Psoas muscle (tissue), 8 donors: Measurements from ENCODE around the gene CLSTN3. TPM values are rescaled to one million over a fixed set of nuclear protein-coding genes. Genes with fewer than 3 reads are reported as not detected.

Experiments
- ATAC-seq, 4 donors: fragments of 200-7000 bp; cut with Tn5 transposase; one replicate each; pipeline ENCODE4 v1.9.1; 2020; ENCODE audit warnings: moderate library complexity in 3 of 4, mild to moderate bottlenecking in 2 of 4
- DNase-seq, 2 donors: peaks; one replicate each; pipeline ENCODE4 v3.0.0-alpha.2; 2020
- H3K27ac ChIP-seq: fragments of 200-600 bp; one replicate; pipeline ENCODE4 v1.8.0; 2022
- H3K27me3 ChIP-seq, 3 donors: fragments of 200-600 bp in 1 of 3; one replicate each; pipeline versions ENCODE4 v1.6.1 to v1.8.0; 2013 to 2022; ENCODE audit warnings: low read length in 2 of 3, mild to moderate bottlenecking in 2 of 3, moderate library complexity in 1 of 3; ENCODE audit not compliant: insufficient read depth in 3 of 3
- H3K36me3 ChIP-seq, 2 donors: fragments of 200-600 bp in 1 of 2; one replicate each; pipeline versions ENCODE4 v1.6.1 to v1.8.0; 2013 to 2022; ENCODE audit warnings: low read depth in 1 of 2, mild to moderate bottlenecking in 1 of 2, moderate library complexity in 1 of 2; ENCODE audit not compliant: insufficient read depth in 1 of 2
- H3K4me1 ChIP-seq: fragments of 200-600 bp; one replicate; pipeline ENCODE4 v1.8.0; 2022
- H3K4me3 ChIP-seq: fragments of 200-600 bp; one replicate; pipeline ENCODE4 v1.8.0; 2022; ENCODE audit warnings: mild to moderate bottlenecking
- H3K9me3 ChIP-seq: fragments of 200-600 bp; one replicate; pipeline ENCODE4 v1.8.0; 2022
- CTCF ChIP-seq: fragments of 200-600 bp; IDR thresholded peaks from one replicate; pipeline ENCODE4 v1.8.0; 2022; ENCODE audit warnings: antibody characterized with exemption
- WGBS, 3 donors: extraction: QIAGEN DNeasy Blood & Tissue Kit; methylation state at CpG; one replicate each; pipeline versions ENCODE4 v1.1.6 to v1.1.7; 2013; 5-methylcytosine and 5-hydroxymethylcytosine counted together
- intact Hi-C, 2 donors: fragments of 100-400 bp; cut with DNase I; formaldehyde crosslinking; loops; one replicate each; pipeline versions ENCODE4 v1.11.0 to v1.14.2; 2022
- polyA plus RNA-seq, 3 donors: library from polyadenylated mRNA; stranded (reverse); fragments of 200-250 nt; gene quantifications; one replicate each; pipeline ENCODE4 v1.2.3, GENCODE V29; 2013
- total RNA-seq, 4 donors: library from RNA; stranded (reverse); fragmentation: NEBNext Ultra II Directional in 2 of 4; extraction: Animal tissue kit (Norgen Biotek cat#: 25700) in 2 of 4; gene quantifications; one replicate each; pipeline versions ENCODE4 v1.2.1 to v1.2.4, GENCODE V29; 2021 to 2023
- donor health status: healthy with polysubstance abuse.
- donor health status: DM: no; HTN: no; CAD: no; lungs with moderate emphysema.
- donor health status: Bipolar disorder and iron deficiency.
- donor health status: healthy.
- donor health status: DM: yes; HTN: yes; CAD: no.
- donor health status: DM: no; HTN: no; CAD: no.
- donor health status: DM: no; HTN: no; CAD: no.
- donor health status: DM: yes; HTN: yes; CAD: no.

CLSTN3 gene
- total and polyA plus RNA-seq, 7 donors, result 1.2 to 5.1 (median 3.2) TPM

- Histone ChIP-seq H3K36me3 (no peaks in the 10 kb centered on the region), H3K27me3 (no peaks in the 10 kb centered on the region), H3K4me3 (no peak overlapping the region), H3K4me1 (peaks cover 14% of the 10 kb centered on the region), H3K27ac (no peak overlapping the region), H3K9me3 (no peaks in the 10 kb centered on the region)
- ATAC-seq (no peak), DNase-seq (no peak)
- WGBS, 3 donors, result 88 to 92% (median 91%) methylated on average over 5 of the region's 5 CpGs
- intact Hi-C loops, result loop anchor here (5.0 to 10.0 kb wide), 2 partner anchors 163 to 246 kb away; partner anchors contain the start of gene TPI1 (in 1 of the 2)
- TF ChIP-seq CTCF, result no peak
These were observed 19.5 kb upstream of the CLSTN3 start for GRCh38 chr12:7110661-7111060.

- no peak overlapping the region for H3K4me3 ChIP-seq
- H3K27ac ChIP-seq, result no peak overlapping the region
- DNase-seq (no peak), ATAC-seq (no peak)
- peaks cover 14% of the 10 kb centered on the region for H3K4me1 ChIP-seq
- intact Hi-C loops, result loop anchor here (5.0 to 10.0 kb wide), 2 partner anchors 165 to 247 kb away; partner anchors contain the start of gene TPI1 (in 1 of the 2)
- H3K27me3 ChIP-seq, result no peaks in the 10 kb centered on the region
- H3K9me3 ChIP-seq, result no peaks in the 10 kb centered on the region
- no peak for TF ChIP-seq CTCF
- 72 to 85% (median 83%) methylated on average over 4 of the region's 4 CpGs for WGBS, 3 donors
- H3K36me3 ChIP-seq, result no peaks in the 10 kb centered on the region
These were observed 18.1 kb upstream of the CLSTN3 start for GRCh38 chr12:7112041-7112440.

GRCh38 chr12:7113389-7113871 is 16.7 kb upstream of the CLSTN3 start:
- Histone ChIP-seq H3K4me1 (peaks cover 10% of the 10 kb centered on the region), H3K27ac (no peak overlapping the region), H3K9me3 (no peaks in the 10 kb centered on the region), H3K36me3 (no peaks in the 10 kb centered on the region), H3K27me3 (no peaks in the 10 kb centered on the region), H3K4me3 (no peak overlapping the region)
- peak; percentile 81 for TF ChIP-seq CTCF
- intact Hi-C loops, result loop anchor here (5.0 to 10.0 kb wide), 2 partner anchors 166 to 249 kb away; partner anchors contain the start of gene TPI1 (in 1 of the 2)
- 39 to 46% (median 39%) methylated on average over 5 of the region's 5 CpGs for WGBS, 3 donors
- ATAC-seq (peak in 2 of 4 donors; percentile 27 to 48), DNase-seq (no peak)

GRCh38 chr12:7114008-7114407 is 16.2 kb upstream of the CLSTN3 start:
- ATAC-seq, result no peak
- WGBS, 3 donors, result 87 to 90% (median 87%) methylated on average over 11 of the region's 11 CpGs

More at GRCh38 chr12:7114008-7114407, 16.2 kb upstream of the CLSTN3 start:
- no peaks in the 10 kb centered on the region for H3K9me3 ChIP-seq
- DNase-seq, result no peak
- intact Hi-C loops, result loop anchor here (1.0 to 10.0 kb wide), 3 partner anchors 167 to 249 kb away; partner anchors contain the start of genes C12orf57 (in 1 of the 2) and TPI1 (in 1 of the 2)
- no peak overlapping the region for H3K27ac ChIP-seq
- H3K36me3 ChIP-seq, result no peaks in the 10 kb centered on the region
- H3K4me1 ChIP-seq, result peaks cover 10% of the 10 kb centered on the region
- H3K27me3 ChIP-seq, result no peaks in the 10 kb centered on the region
- no peak for TF ChIP-seq CTCF
- no peak overlapping the region for H3K4me3 ChIP-seq
